GM23338 (cell line): ENCODE measurements around the gene DPYD. TPM values are rescaled to one million over a fixed set of nuclear protein-coding genes. Genes with fewer than 3 reads are reported as not detected.

Experiments used
- ATAC-seq: fragments of 200-7000 bp; cut with Tn5 transposase; 3 replicates; pipeline ENCODE4 v1.9.1; 2020
- DNase-seq: peaks from one replicate; pipeline ENCODE4 v3.0.0-alpha.2; 2015; ENCODE audit warnings: low spot score
- H2AFZ ChIP-seq: fragments of 200-600 bp; sonication (generic); 2 replicates; pipeline ENCODE4 v1.8.0; 2016; ENCODE audit warnings: antibody characterized with exemption, mild to moderate bottlenecking, moderate library complexity
- H3F3A ChIP-seq: fragments of 200-600 bp; sonication (generic); replicated peaks from 2 replicates; pipeline ENCODE4 v1.8.0; 2017; ENCODE audit warnings: antibody characterized with exemption, mixed run types, low read depth
- H3K27ac ChIP-seq: fragments of 200-600 bp; sonication (generic); 2 replicates; pipeline ENCODE4 v1.6.1; 2016; ENCODE audit warnings: low read depth
- H3K27me3 ChIP-seq: fragments of 200-600 bp; sonication (generic); 2 replicates; pipeline ENCODE4 v1.8.0; 2016; ENCODE audit warnings: mild to moderate bottlenecking, mixed run types, moderate library complexity; ENCODE audit not compliant: insufficient read depth
- H3K36me3 ChIP-seq: fragments of 200-600 bp; sonication (generic); 2 replicates; pipeline ENCODE4 v1.8.0; 2016; ENCODE audit warnings: mild to moderate bottlenecking; ENCODE audit not compliant: insufficient read depth
- H3K4me1 ChIP-seq: fragments of 200-600 bp; sonication (generic); 2 replicates; pipeline ENCODE4 v1.8.0; 2016; ENCODE audit warnings: mild to moderate bottlenecking, moderate library complexity; ENCODE audit not compliant: insufficient read depth
- H3K4me2 ChIP-seq: fragments of 200-600 bp; sonication (generic); 2 replicates; pipeline ENCODE4 v1.7.1; 2017; ENCODE audit warnings: mixed run types
- H3K4me3 ChIP-seq: fragments of 200-600 bp; sonication (generic); 2 replicates; pipeline ENCODE4 v1.6.1; 2016; ENCODE audit warnings: mixed run types
- H3K79me2 ChIP-seq: fragments of 200-600 bp; sonication (generic); replicated peaks from 2 replicates; pipeline ENCODE4 v1.8.0; 2017; ENCODE audit warnings: mild to moderate bottlenecking; ENCODE audit not compliant: insufficient read depth
- H3K9me2 ChIP-seq: fragments of 200-600 bp; sonication (generic); 2 replicates; pipeline ENCODE4 v1.8.0; 2017; ENCODE audit not compliant: insufficient read depth
- H4K20me1 ChIP-seq: fragments of 200-600 bp; sonication (generic); replicated peaks from 2 replicates; pipeline ENCODE4 v1.8.0; 2017; ENCODE audit warnings: mild to moderate bottlenecking; ENCODE audit not compliant: insufficient read depth
- H3K27ac Mint-ChIP-seq: 2 replicates; pipeline ENCODE4 v1.8.0; 2020; ENCODE audit warnings: inconsistent platforms, mild to moderate bottlenecking, moderate library complexity, mixed read lengths
- H3K27me3 Mint-ChIP-seq: 3 replicates; pipeline ENCODE4 v1.8.0; 2022; ENCODE audit warnings: low read depth, mild to moderate bottlenecking, moderate library complexity, mixed read lengths, inconsistent platforms; ENCODE audit not compliant: insufficient read depth, poor library complexity
- H3K36me3 Mint-ChIP-seq: 3 replicates; pipeline ENCODE4 v1.8.0; 2021; ENCODE audit warnings: low read depth, mild to moderate bottlenecking, inconsistent platforms, moderate library complexity, mixed read lengths
- H3K4me1 Mint-ChIP-seq: 3 replicates; pipeline ENCODE4 v1.8.0; 2020; ENCODE audit warnings: mild to moderate bottlenecking, inconsistent platforms, mixed read lengths
- H3K4me3 Mint-ChIP-seq: 3 replicates; pipeline ENCODE4 v1.8.0; 2021; ENCODE audit warnings: moderate library complexity, mild to moderate bottlenecking, inconsistent platforms, mixed read lengths
- H3K9me3 Mint-ChIP-seq: 3 replicates; pipeline ENCODE4 v1.8.0; 2020; ENCODE audit warnings: moderate library complexity, mild to moderate bottlenecking, inconsistent platforms, mixed read lengths
- CREB1 ChIP-seq: fragments of 250-450 bp; sonication (Bioruptor Pico); IDR thresholded peaks from 2 replicates; pipeline ENCODE4 v1.5.0; 2020; ENCODE audit warnings: low read depth, mild to moderate bottlenecking, moderate library complexity
- NANOG ChIP-seq: IDR thresholded peaks from 2 replicates; pipeline ENCODE4 v1.6.1; 2016; ENCODE audit warnings: antibody characterized with exemption, borderline replicate concordance
- STAT1 ChIP-seq: IDR thresholded peaks from one replicate; pipeline ENCODE4 v1.6.1; 2016; ENCODE audit warnings: antibody characterized with exemption; ENCODE audit not compliant: unreplicated experiment
- ZNF114 ChIP-seq: fragments of 250-450 bp; sonication (Bioruptor Pico); IDR thresholded peaks from 2 replicates; pipeline ENCODE4 v1.5.0; 2020; ENCODE audit warnings: mild to moderate bottlenecking, moderate library complexity
- ZNF331 ChIP-seq: fragments of 250-450 bp; sonication (Bioruptor Pico); IDR thresholded peaks from 2 replicates; pipeline ENCODE4 v1.5.0; 2020; ENCODE audit warnings: low read depth, mild to moderate bottlenecking, moderate library complexity
- polyA plus RNA-seq: library from polyadenylated mRNA; unstranded; fragments of >200 nt; fragmentation: Nextera tagmentation; extraction: Ambion mirVana; gene quantifications from 2 replicates; pipeline ENCODE4 v1.2.1, GENCODE V29; 2016
- total RNA-seq: library from RNA; depleted of rRNA; stranded (reverse); fragments of >200 nt; shearing (Covaris generic); gene quantifications from 2 replicates; pipeline ENCODE4 v1.2.3, GENCODE V29; 2014
- TF ChIP-seq, protein P1 (sequence below): IDR thresholded peaks from one replicate; pipeline ENCODE4 v1.6.1; 2018; ENCODE audit warnings: antibody characterized with exemption; ENCODE audit not compliant: unreplicated experiment
- TF ChIP-seq, protein P2 (sequence below), 2 experiments: fragments of 200-600 bp in 1 of 2; sonication (generic) in 1 of 2; conservative IDR thresholded peaks; 2 replicates each; pipeline versions ENCODE4 v1.5.1 to v1.6.1; 2016 to 2017; ENCODE audit warnings: antibody characterized with exemption in 2 of 2, low read depth in 2 of 2, mild to moderate bottlenecking in 2 of 2, moderate library complexity in 1 of 2
- TF ChIP-seq, protein P3 (sequence below): fragments of 250-450 bp; sonication (Bioruptor Pico); IDR thresholded peaks from 2 replicates; pipeline ENCODE4 v1.5.0; 2020; ENCODE audit warnings: mild to moderate bottlenecking, moderate library complexity

The DPYD gene
- total and polyA plus RNA-seq, 2 experiments from 2014 or later: 0.50 to 1.6 TPM

DNA sequence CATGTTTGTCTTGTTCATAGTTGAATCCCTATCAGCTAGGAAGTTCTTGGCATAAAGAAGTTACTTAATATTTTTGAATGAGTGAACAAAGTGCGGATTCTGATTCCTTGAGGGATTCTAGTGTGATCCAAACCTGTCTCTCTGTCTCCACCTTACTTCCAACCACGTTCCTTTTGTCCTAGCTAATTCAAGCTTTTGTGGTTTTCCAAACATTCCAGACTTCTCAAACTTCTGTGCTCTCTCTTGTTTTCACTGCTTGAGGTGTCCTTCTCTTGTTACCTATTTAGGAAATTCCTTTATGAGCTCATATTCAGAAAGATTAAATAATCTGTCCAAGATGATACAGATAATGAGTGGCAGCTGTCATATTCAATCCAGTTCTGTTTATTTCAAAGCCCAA is 846.1 kb downstream of the DPYD start:
- Mint-ChIP-seq H3K27me3 (no peaks in the 10 kb centered on the region), H3K4me3 (no peak overlapping the region), H3K36me3 (no peaks in the 10 kb centered on the region), H3K4me1 (no peaks in the 10 kb centered on the region; the same call in 2 of the 3 replicates), H3K27ac (no peak overlapping the region), H3K9me3 (no peaks in the 10 kb centered on the region)
- Histone ChIP-seq H3K27ac (no peak overlapping the region), H2AFZ (no peak overlapping the region), H3K4me1 (no peaks in the 10 kb centered on the region), H3K4me3 (no peak overlapping the region), H3K4me2 (no peak overlapping the region), H3K36me3 (no peaks in the 10 kb centered on the region), H3K9me2 (no peaks in the 10 kb centered on the region), H3K27me3 (no peaks in the 10 kb centered on the region), H3F3A (no peaks in the 10 kb centered on the region), H3K79me2 (no peaks in the 10 kb centered on the region), H4K20me1 (no peaks in the 10 kb centered on the region)
- no peak for ATAC-seq
- DNase-seq: no peak
- no peak for TF ChIP-seq ZNF331
- no peak for TF ChIP-seq CREB1 (CRISPR knock-in tag)
- TF ChIP-seq, protein P1, sequence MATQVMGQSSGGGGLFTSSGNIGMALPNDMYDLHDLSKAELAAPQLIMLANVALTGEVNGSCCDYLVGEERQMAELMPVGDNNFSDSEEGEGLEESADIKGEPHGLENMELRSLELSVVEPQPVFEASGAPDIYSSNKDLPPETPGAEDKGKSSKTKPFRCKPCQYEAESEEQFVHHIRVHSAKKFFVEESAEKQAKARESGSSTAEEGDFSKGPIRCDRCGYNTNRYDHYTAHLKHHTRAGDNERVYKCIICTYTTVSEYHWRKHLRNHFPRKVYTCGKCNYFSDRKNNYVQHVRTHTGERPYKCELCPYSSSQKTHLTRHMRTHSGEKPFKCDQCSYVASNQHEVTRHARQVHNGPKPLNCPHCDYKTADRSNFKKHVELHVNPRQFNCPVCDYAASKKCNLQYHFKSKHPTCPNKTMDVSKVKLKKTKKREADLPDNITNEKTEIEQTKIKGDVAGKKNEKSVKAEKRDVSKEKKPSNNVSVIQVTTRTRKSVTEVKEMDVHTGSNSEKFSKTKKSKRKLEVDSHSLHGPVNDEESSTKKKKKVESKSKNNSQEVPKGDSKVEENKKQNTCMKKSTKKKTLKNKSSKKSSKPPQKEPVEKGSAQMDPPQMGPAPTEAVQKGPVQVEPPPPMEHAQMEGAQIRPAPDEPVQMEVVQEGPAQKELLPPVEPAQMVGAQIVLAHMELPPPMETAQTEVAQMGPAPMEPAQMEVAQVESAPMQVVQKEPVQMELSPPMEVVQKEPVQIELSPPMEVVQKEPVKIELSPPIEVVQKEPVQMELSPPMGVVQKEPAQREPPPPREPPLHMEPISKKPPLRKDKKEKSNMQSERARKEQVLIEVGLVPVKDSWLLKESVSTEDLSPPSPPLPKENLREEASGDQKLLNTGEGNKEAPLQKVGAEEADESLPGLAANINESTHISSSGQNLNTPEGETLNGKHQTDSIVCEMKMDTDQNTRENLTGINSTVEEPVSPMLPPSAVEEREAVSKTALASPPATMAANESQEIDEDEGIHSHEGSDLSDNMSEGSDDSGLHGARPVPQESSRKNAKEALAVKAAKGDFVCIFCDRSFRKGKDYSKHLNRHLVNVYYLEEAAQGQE: no peak
- TF ChIP-seq NANOG: no peak
- TF ChIP-seq, protein P2, sequence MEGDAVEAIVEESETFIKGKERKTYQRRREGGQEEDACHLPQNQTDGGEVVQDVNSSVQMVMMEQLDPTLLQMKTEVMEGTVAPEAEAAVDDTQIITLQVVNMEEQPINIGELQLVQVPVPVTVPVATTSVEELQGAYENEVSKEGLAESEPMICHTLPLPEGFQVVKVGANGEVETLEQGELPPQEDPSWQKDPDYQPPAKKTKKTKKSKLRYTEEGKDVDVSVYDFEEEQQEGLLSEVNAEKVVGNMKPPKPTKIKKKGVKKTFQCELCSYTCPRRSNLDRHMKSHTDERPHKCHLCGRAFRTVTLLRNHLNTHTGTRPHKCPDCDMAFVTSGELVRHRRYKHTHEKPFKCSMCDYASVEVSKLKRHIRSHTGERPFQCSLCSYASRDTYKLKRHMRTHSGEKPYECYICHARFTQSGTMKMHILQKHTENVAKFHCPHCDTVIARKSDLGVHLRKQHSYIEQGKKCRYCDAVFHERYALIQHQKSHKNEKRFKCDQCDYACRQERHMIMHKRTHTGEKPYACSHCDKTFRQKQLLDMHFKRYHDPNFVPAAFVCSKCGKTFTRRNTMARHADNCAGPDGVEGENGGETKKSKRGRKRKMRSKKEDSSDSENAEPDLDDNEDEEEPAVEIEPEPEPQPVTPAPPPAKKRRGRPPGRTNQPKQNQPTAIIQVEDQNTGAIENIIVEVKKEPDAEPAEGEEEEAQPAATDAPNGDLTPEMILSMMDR (conservative IDR thresholded peaks at IDR 0.05; ENCODE audit: low read depth in 2 of 2): no peak
- TF ChIP-seq, protein P3, sequence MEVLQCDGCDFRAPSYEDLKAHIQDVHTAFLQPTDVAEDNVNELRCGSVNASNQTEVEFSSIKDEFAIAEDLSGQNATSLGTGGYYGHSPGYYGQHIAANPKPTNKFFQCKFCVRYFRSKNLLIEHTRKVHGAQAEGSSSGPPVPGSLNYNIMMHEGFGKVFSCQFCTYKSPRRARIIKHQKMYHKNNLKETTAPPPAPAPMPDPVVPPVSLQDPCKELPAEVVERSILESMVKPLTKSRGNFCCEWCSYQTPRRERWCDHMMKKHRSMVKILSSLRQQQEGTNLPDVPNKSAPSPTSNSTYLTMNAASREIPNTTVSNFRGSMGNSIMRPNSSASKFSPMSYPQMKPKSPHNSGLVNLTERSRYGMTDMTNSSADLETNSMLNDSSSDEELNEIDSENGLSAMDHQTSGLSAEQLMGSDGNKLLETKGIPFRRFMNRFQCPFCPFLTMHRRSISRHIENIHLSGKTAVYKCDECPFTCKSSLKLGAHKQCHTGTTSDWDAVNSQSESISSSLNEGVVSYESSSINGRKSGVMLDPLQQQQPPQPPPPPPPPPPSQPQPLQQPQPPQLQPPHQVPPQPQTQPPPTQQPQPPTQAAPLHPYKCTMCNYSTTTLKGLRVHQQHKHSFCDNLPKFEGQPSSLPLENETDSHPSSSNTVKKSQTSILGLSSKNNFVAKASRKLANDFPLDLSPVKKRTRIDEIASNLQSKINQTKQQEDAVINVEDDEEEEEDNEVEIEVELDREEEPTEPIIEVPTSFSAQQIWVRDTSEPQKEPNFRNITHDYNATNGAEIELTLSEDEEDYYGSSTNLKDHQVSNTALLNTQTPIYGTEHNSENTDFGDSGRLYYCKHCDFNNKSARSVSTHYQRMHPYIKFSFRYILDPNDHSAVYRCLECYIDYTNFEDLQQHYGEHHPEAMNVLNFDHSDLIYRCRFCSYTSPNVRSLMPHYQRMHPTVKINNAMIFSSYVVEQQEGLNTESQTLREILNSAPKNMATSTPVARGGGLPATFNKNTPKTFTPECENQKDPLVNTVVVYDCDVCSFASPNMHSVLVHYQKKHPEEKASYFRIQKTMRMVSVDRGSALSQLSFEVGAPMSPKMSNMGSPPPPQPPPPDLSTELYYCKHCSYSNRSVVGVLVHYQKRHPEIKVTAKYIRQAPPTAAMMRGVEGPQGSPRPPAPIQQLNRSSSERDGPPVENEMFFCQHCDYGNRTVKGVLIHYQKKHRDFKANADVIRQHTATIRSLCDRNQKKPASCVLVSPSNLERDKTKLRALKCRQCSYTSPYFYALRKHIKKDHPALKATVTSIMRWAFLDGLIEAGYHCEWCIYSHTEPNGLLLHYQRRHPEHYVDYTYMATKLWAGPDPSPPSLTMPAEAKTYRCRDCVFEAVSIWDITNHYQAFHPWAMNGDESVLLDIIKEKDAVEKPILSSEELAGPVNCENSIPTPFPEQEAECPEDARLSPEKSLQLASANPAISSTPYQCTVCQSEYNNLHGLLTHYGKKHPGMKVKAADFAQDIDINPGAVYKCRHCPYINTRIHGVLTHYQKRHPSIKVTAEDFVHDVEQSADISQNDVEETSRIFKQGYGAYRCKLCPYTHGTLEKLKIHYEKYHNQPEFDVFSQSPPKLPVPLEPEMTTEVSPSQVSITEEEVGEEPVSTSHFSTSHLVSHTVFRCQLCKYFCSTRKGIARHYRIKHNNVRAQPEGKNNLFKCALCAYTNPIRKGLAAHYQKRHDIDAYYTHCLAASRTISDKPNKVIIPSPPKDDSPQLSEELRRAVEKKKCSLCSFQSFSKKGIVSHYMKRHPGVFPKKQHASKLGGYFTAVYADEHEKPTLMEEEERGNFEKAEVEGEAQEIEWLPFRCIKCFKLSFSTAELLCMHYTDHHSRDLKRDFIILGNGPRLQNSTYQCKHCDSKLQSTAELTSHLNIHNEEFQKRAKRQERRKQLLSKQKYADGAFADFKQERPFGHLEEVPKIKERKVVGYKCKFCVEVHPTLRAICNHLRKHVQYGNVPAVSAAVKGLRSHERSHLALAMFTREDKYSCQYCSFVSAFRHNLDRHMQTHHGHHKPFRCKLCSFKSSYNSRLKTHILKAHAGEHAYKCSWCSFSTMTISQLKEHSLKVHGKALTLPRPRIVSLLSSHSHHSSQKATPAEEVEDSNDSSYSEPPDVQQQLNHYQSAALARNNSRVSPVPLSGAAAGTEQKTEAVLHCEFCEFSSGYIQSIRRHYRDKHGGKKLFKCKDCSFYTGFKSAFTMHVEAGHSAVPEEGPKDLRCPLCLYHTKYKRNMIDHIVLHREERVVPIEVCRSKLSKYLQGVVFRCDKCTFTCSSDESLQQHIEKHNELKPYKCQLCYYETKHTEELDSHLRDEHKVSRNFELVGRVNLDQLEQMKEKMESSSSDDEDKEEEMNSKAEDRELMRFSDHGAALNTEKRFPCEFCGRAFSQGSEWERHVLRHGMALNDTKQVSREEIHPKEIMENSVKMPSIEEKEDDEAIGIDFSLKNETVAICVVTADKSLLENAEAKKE (CRISPR knock-in tag): no peak
- TF ChIP-seq ZNF114 (CRISPR knock-in tag): no peak
- no peak for TF ChIP-seq STAT1
